ENCODE results near the gene SRGAP3.
A peak's percentile ranks its signal among the peaks of the same experiment; 100 is the strongest.

The SRGAP3 gene

GRCh38 chr3:8980756-8981257 lies 268.6 kb downstream of the SRGAP3 start:
- no peak for DNase-seq

GRCh38 chr3:8979262-8979661 lies 270.2 kb downstream of the SRGAP3 start:
- no peak for DNase-seq

- no peak for DNase-seq
Measured at GRCh38 chr3:8978551-8978950, 270.9 kb downstream of the SRGAP3 start.

GRCh38 chr3:8976540-8977182 lies 272.8 kb downstream of the SRGAP3 start:
- DNase-seq = no peak

- no peak for DNase-seq
Measured at GRCh38 chr3:8975081-8976020, 274.1 kb downstream of the SRGAP3 start.

GRCh38 chr3:8974458-8974857 lies 275.0 kb downstream of the SRGAP3 start:
- DNase-seq = no peak

GRCh38 chr3:8972639-8973038 lies 276.8 kb downstream of the SRGAP3 start:
- no peak for DNase-seq

GRCh38 chr3:8970971-8971589 lies 278.4 kb downstream of the SRGAP3 start:
- no peak for DNase-seq

GRCh38 chr3:8969241-8969640 lies 280.2 kb downstream of the SRGAP3 start:
- DNase-seq = no peak

- no peak for DNase-seq
Measured at GRCh38 chr3:8968375-8968882, 281.0 kb downstream of the SRGAP3 start.

GRCh38 chr3:8967553-8967952 lies 281.9 kb downstream of the SRGAP3 start:
- no peak for DNase-seq

- no peak for DNase-seq
Measured at GRCh38 chr3:8966820-8967348, 282.6 kb downstream of the SRGAP3 start.

- no peak for DNase-seq
Measured at GRCh38 chr3:8966150-8966819, 283.2 kb downstream of the SRGAP3 start.

GRCh38 chr3:8964436-8965370 lies 284.7 kb downstream of the SRGAP3 start:
- no peak for DNase-seq

GRCh38 chr3:8963137-8963853 lies 286.2 kb downstream of the SRGAP3 start, which contains the start of gene RAD18:
RAD18 (minus strand) TSS chr3:8963472; CDS start chr3:8963385, 87 bp downstream.
- DNase-seq = peak; percentile 38

- DNase-seq = no peak
Measured at GRCh38 chr3:8962226-8962861, 287.1 kb downstream of the SRGAP3 start.

GRCh38 chr3:8959668-8960067 lies 289.8 kb downstream of the SRGAP3 start:
- DNase-seq = no peak

- DNase-seq = no peak
Measured at GRCh38 chr3:8954938-8955763, 294.3 kb downstream of the SRGAP3 start.

GRCh38 chr3:8953313-8953712 lies 296.1 kb downstream of the SRGAP3 start:
- no peak for DNase-seq

Measured in cortex of kidney (tissue), 1 donor.